HG03575 (cell line): ENCODE data around the gene BMF.
A peak's percentile ranks its signal among the peaks of the same experiment; 100 is the strongest.
"Not testable (repeated sequence)": the region's sequence is repeated elsewhere in the genome, so short reads cannot be mapped to it uniquely, and the experiment has no call there.

Source experiments
- ATAC-seq: cut with Tn5 transposase; IDR thresholded peaks from one replicate; pipeline ENCODE4 v1.9.1; 2021; ENCODE audit not compliant: unreplicated experiment, insufficient number of reproducible peaks, low FRiP score; ENCODE audit errors: extremely low read depth

BMF gene

GRCh38 chr15:40130799-40131502 lies 22.3 kb upstream of the BMF start:
- no peak for ATAC-seq

GRCh38 chr15:40130118-40130517 lies 21.4 kb upstream of the BMF start:
- ATAC-seq = no peak

DNA sequence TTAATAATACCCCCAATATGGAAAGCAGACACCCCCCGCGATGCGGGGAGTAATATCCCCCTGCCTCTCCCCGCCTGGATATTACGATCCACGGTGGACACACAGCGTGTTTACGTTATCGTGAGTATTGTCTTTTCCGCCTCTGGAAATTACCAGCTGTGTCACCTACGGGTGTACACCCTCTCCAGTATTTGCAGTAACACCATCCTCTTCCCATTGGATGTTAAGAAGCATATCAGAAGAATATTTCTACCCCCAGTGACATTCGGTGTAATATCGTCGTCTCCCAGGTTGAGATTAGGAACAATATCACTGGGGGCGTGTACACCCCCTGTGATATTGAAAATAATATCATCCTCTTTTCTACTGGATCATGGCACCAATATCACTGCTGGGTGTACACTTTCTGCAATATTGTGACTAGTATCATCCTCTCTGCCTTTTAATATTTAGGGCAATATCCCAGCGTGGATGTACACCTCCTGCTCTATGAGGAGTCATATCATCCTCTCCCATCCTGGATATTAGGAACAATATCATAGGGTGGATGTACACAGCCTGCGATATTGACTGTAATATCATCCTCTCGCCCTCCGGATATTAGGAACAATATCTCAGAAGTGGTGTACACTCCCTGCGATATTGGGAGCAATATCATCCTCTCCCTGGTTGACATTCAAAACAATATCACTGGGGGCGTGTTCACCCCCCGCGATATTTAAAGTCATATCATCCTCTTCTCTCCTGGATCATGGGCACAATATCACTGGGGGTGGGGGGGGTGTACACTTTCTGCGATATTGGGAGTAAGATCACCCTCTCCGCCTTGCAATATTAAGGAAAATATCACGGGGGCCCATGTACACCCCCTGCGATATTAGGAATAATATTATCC lies 20.3 kb upstream of the BMF start:
- no peak for ATAC-seq

DNA sequence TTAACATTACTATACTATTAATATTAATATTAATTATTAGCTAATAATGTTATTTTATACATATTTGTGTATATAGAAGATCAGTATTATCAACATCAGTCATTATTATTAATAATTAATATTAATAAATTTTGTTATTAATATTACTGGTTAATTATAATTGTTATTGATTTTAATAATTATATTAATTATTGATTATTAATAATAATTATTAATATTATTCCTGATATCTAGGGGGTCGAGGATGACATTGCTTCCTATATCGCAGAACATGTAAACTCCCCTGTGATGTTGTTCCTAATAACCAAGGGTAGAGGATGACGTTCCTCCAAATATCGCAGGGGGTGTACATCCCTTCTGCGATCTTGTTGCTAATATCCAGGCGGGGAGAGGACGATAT lies 17.3 kb upstream of the BMF start:
- ATAC-seq = no peak

DNA sequence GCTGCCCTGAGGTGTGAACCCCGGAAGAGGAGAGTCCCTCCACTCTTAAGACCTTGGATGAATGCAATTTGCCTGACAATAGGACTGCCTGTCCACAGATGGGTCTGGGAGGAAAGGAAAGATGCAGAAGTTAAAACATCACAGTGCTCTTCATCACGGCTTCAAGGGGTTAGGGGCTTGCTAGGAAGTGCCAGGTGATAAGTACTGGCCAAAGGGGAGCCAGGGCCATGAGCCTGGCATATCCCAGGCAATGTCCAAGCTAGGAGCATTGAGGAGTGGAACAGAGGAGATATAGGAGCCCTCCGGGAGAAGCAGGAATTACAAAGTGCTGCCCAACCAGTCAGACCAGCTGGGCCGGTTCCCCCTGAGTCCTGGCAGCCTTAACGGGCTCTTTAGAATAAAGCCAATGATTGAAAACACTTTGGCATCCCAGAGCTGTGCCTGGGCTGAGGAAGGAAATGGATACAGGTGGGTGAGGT lies 16.2 kb upstream of the BMF start:
- ATAC-seq = not testable (repeated sequence)

DNA sequence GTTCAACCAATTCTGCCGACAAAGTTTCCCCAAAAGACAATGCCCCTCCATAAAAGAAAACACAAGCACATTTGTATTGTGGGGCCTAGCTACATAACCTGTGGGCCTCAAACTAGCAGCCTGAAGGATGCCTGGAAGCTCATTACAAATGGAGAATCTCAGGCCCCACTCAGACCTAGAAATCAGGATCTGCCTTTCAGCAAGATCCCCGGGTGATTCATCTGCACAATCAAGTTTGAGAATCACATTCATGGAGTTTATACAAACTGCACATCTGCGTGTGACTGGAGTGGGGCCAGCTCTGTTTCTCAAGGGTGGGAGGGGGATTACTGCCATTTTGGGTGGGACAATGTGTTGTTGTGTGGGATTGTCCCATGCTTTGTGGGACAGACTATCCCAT lies 15.7 kb upstream of the BMF start:
- ATAC-seq = not testable (repeated sequence)

DNA sequence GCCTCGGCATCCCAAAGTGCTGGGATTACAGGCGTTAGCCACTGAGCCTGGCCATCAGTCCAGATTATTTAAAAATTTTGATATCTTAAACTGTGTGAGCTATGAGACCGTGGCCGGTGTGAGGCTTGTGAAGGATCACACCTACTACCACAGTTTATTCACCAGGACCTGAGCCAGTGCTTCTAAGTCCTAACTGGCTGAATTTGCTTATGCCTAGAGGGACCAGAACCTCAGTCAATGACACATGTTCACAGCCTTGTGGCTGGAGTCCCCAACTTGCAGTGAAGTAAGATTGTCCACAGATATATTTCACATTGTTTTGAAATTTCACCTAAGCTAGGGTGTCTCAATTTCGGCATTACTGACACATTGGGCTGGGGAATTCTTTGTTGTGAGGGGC lies 15.2 kb upstream of the BMF start:
- not testable (repeated sequence) for ATAC-seq

DNA sequence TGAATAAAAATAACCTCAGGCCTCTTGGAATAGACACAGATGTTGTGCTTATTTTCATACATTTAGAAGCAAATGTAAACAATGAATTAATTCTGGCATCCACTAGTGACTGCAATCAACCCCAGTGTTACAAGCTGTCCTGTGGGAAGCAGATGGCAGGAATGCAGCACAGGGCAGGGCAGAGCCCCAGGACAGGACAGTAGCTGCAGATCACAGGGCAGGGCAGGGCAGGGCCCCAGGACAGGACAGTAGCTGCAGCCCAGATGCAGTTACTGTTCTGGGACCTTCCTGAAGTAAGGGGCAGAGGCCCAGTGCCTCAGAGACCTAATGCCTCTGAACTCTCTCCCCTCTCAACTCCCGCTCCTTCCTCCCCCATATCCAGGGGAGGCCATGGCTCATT lies 14.3 kb upstream of the BMF start:
- not testable (repeated sequence) for ATAC-seq

- ATAC-seq = no peak
Measured at GRCh38 chr15:40121911-40122638, 13.4 kb upstream of the BMF start.

GRCh38 chr15:40118473-40118872 lies 9.8 kb upstream of the BMF start:
- ATAC-seq = no peak

DNA sequence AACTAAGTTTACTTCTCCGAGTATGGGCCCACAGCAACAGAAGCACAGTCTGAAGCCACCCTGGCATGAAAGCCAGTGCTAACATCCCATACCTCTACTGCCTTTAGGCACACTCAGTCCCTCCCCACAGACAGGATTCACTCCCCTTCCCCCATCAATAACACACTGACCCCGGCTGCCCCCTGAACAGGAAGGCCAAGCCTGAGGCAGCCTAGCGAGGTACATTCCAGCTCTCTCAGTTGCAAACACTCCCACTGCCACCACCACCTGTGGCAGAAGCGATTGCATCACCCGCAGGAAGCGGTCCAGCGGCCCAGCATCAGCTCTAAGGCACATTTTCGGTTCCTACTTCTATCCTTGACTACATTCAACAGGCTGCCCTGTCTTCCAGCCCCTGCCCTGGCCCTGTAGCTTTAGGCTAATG lies 7.0 kb upstream of the BMF start:
- ATAC-seq = peak; percentile 90

DNA sequence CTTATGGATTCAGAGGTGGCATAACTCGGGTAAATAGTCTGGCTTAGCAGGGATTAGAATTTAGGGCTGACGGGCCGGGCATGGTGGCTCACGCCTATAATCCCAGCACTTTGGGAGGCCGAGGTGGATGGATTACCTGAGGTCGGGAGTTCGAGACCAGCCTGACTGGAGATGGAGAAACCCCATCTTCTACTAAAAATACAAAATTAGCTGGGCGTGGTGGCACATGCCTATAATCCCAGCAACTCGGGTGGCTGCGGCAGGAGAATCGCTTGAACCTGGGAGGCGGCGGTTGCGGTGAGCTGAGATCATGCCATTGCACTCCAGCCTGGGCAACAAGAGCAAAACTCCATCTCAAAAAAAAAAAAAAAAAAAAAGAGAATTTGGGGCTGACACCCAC lies 6.4 kb upstream of the BMF start:
- not testable (repeated sequence) for ATAC-seq

DNA sequence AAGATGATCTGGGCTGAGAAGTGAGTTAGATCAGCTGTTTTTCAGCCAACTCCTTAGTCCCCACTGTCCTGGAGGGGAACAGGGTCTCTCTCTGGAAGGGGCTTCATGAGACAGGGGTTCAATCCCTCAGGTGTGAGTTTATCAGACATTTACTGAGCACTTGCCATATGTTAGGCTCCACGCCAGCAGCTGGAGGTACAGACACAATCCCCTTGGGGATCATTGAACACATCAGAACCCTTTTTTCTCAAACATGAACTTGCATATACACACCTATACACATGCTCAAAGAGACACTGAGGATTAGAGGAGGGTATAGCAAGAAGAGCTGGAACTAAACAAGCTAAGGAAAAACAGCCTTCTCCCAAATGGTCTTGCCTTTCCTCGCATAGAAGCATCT lies 5.5 kb upstream of the BMF start:
- no peak for ATAC-seq

GRCh38 chr15:40112789-40113188 lies 4.1 kb upstream of the BMF start:
- no peak for ATAC-seq

- ATAC-seq = no peak
Measured at GRCh38 chr15:40111888-40112287, 3.2 kb upstream of the BMF start.

DNA sequence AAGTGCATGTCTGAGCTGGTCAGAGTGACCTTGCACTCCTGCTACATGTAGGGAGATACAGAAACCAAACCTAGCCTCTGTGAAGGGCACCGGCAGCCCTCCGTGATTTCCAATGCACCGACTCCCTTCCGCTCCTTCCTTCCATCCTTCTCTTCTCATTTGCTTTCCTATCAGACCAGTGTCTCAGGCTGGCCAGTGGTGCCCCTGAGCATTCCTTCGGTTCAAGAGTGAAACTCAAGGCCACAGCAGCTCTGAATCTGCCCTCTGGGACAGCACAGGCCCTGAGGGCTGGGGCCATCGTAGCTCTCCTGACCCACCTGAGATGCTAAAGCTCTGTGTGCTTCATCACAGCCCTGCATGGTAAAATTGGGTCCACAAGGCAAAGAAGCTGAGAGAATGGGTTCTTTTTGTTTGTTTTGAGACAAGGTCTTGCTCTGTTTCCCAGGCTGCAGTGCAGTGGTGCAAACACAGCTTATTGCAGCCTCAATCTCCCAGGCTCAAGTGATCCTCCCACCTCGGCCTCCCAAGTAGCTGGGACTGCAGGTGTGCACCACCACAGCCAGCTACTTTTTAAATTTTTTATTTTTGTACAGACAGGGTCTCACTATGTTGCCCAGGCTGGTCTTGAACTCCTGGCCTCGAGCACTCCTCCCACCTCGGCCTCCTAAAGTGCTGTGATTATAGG lies 2.3 kb upstream of the BMF start:
- ATAC-seq = no peak

DNA sequence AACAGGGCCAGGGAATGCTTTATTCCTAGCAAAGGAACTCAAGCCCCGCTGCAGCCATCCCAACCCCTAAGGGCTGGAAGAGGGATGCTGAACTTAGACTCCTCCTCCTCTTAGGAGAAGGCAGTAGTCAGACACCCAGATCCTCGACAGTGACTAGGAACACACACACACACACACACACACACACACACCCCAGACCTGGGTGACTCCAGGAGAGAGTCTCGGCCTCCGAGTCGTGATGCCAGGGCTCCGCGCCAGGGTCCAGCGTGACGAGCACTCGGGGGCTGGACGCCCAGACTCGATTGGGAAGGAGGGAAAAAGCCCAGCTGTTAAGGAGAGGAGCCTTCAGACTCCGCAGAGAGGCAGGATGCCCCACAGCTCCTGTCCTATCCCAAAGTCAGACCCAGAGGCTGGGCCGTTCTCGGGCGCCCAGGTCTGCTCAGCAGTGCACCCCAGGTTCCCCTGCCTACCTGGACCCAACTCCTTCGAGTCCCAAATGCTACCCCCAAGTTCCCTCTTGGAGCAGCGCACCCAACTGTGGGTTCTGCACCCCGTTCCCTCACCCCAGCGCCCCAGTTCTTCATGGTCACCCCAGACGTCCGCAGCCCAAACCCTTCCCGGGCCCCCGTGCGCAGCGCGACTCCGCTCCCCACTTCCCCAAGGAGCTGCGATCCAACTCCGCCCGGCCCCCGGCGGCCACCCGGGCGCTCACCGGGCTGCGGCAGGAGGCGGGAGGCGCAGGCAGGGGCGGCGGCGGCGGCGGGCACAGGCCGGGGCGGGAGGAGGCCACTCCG lies 421 bp downstream of the BMF start:
- no peak for ATAC-seq
